NT2/D1 (cell line): Measurements from ENCODE around the gene NR3C2.

Source experiments
- YY1 ChIP-seq: IDR thresholded peaks from 2 replicates; pipeline ENCODE4 v1.6.1; 2011; ENCODE audit not compliant: insufficient read length, insufficient read depth
- ZNF274 ChIP-seq: IDR thresholded peaks from 2 replicates; pipeline ENCODE4 v1.6.1; 2011; ENCODE audit warnings: mild to moderate bottlenecking, low read depth, low read length

- TF ChIP-seq ZNF274 (no peak), YY1 (no peak)
These were observed 333.0 kb downstream of the NR3C2 start for GRCh38 chr4:148109216-148109615.
